GM21528 (cell line): ENCODE results near the gene ATXN7L1.

Experiments used
- ATAC-seq: cut with Tn5 transposase; IDR thresholded peaks from one replicate; pipeline ENCODE4 v1.9.1; 2021; ENCODE audit warnings: mild to moderate bottlenecking, moderate library complexity; ENCODE audit not compliant: unreplicated experiment, low FRiP score

ATXN7L1 gene

DNA sequence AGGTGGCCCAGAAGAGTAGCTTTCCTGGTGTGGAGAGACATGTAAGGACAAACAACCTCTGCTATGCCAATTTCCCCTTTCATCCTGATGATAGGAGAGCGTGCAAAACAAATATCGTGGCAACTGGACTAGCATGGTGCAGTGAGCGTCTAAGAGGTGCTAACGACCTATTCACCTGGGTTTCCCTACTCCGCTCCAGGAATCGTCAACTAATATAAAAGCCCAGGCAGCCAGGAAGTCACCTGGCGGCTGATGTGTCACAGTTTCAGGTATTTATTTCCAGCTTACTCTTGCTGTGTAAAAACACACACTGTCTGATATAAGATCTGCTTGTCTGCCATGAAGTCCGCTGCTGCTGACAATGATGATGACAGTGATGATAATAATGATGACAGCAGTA is 238.6 kb downstream of the ATXN7L1 start:
- ATAC-seq, result no peak

DNA sequence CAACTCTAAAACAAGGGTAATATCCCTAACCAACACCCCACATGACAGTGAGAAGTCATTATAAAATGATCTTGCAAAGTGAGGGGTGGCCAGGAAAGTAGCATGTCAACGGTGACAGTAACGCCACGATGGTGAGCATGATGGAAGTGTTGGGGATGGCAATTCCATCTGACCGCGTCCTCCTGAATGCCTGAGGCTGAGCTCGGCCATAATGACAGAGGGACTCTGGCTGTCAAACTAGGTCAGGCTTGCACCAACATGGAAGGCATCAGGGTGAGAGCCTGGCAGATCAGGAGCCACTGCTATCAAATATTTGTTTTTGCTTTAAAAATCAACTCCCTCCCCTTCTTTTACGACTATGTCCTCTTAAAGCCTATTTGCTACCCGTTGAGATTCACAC is 239.4 kb downstream of the ATXN7L1 start:
- ATAC-seq, result no peak

DNA sequence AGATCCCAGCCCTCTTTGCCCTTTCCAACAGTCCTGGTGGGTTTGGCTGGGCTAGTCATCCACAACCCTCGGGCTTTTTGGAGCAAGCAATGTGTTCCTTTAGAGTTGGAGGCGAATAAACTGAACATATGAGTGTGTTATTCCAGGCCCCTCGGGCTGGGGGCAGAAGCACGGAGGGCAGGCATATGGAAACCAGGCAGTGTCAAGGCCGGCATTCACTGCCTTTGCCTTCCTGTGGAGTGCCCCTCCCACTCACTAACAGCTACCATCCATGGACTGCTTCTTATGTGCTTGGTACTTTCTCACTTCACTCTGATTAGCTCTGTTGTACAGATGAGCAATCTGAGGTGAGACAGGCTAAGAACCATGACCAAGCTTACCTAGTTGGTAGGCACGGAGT is 241.2 kb downstream of the ATXN7L1 start:
- ATAC-seq, result no peak

DNA sequence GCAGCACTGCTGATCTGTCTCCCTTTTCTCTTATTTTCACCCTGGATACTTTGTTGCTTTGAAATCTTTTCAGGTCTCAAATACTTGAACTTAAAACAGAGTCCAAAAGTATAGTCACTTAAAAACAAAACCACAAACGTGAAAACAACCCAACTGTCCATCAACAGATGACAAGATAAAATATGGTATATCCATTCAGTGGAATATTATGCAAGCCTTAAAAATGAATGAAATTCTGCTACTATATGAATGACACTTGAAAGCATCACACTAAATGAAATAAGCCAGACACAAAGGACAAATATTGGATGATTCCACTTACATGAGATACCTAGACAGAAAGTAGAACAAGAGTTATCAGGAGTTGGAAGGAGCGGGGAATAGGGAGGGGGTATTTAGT is 250.4 kb downstream of the ATXN7L1 start:
- no peak for ATAC-seq

DNA sequence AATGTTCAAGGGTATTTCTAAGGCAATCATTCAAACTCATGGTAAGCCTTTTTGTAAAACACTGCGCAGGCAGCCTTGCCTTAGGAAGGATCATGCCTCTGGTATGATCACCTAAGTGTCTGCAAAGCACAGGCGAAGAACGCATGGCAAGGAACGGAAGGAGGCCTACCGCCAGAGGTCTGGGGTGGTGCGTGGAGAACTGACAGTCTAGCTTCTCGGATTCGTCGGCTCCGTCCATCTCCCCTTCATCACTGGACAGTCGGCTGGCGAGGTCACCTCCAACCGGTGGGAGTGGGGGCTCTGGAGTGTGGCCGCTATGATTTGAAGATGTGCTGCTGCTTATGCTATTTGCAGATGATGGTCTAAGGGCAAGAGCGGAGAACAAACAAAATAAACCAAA is 252.5 kb downstream of the ATXN7L1 start:
- no peak for ATAC-seq

DNA sequence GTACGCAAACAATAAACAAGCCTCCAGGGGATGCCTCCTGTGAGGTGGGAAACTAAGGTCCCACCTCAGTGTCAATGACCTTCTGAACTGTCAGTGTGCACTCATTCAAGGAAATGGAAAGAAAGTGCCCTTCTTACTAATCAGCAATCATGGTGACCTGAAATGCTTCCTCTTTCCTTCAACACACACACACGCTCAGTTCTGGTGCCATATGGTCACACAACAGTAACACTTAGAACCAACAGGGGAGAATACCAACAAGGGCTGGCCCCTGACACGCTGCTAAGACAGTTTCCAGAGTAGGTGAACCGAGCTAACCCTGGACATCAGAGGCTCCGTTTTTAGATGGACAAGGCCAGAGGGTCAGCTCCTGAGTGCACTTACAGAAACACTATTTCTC is 253.0 kb downstream of the ATXN7L1 start:
- ATAC-seq, result no peak

DNA sequence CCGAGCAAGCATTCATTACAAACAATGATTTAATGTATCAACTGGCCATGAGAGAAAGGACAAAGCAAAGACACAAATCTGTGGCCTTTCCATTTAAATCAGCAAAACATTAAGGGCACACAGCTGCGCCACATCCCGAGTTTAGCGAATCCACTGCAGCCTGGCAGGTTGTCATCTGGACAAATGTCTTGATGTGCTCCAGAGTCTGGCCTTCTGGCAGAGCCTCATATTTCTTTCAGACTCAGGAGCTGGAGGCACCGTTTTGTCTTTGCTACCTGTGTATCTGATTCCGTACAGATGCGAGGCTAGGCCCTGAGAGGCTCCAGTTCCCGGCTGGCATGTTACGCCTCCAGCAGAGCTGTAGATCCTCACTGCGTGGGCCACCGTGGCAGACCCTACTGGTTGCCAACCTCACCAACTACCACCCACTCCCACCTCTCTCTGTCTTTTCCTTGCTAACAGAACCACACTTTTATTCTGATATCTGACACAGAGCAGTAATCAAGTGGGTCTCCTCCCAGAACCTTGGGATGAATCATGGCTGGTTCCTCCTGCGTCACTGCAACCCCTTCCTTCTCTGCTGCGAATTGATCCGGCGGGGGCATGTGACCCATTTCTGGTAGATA is 254.2 kb downstream of the ATXN7L1 start:
- no peak for ATAC-seq

DNA sequence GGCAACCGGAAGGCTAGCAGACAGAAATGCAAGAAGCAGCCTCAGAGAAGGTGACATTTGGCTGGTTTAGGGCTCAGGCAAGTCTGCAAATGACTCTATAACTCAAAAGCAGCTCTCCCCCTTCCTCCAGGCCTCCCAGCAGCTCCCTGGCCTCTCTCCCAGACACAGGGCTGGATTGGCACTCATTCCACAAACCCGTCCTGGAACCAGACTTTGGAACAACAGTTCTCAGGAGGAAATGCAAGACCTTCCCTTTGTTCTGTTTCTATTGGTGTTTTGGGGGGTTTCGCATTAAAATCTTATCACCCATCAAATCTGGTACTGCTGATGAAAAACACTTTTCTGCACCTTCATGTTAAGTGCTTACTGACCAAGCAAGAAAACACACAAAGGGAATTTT is 254.8 kb downstream of the ATXN7L1 start:
- ATAC-seq, result no peak

DNA sequence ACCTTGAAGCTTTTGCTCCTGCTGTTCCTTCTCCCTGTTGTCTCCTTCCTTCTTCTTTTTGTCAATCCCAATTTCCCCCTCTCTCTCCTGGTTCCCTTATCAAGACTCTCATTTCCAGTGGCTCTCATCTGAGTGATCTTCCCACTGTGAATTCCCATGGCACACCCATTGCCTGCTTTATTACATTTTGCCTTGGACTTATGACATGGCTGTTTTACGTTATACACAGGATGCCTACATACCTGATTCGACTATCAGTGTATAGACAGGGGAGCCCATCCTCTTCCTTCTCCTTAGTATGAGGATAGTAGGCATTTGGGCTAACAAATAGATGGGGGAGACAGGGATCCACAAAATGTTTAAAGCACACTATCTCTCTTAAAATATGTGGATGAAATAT is 255.2 kb downstream of the ATXN7L1 start:
- ATAC-seq, result no peak

DNA sequence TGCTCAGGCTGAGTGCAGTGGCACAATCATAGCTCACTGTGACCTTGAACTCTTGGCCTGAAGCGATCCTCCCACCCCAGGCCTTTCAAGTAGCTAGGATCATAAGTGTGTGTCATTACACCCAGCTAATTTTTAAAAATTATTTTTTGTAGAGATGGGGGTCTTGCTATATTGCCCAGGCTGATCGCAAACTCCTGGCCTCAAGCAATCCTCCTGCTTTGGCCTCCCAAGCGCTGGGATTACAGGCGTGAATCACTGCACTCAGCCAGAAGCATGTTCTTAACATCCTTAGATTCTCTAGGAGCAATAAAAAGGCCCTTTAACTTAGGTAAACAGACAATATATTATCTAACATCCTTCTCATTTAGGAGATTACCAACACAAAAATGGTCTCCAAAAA is 256.8 kb downstream of the ATXN7L1 start:
- no peak for ATAC-seq

DNA sequence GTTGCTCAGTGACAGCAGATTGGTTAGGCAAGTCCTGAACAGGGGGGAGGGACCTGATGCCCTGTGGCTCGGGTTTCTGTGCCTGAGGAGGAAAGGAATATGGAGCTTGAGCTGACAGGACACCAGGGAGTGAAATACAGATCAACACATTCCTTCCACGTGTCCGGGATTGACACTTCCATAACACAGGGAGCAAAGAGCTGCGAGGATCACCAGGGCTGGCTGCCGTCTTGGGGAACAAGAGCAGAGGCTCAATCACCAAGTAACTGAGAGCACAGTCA is 258.4 kb downstream of the ATXN7L1 start:
- ATAC-seq, result no peak

DNA sequence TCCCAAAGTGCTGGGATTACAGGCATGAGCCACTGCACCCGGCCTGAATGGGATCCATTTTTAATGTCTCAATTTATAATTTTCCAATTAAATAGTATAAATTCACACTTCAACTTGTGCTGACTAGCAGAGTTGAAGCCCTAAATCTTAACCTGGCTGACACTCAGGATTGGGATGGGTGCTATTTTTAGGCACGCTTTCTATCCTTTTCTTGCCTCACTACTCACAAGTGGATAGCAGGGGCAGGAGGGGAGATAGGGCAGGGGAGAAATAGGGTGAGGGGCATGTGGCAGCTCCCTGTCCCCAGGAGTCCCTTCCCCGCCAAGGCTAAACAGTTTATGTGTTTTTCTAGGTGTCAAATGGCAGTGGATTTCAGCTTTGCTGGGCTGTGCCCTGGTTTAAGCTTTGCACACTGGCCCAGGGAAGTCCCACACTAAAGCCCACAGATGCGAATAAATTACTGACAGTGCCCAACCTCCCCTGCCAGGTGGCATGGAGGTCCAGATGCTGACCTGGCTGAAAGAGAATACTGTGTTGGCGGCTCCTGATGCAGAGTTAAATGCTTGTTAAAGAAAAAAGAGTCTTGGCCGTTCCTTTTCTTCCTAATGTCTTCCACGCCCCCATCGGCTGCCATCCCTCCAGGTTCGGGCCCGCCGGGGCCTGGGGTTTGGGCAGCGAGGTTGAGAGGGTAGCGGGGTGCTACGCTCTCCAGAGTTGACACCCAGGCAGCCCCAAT is 259.0 kb downstream of the ATXN7L1 start:
- no peak for ATAC-seq

DNA sequence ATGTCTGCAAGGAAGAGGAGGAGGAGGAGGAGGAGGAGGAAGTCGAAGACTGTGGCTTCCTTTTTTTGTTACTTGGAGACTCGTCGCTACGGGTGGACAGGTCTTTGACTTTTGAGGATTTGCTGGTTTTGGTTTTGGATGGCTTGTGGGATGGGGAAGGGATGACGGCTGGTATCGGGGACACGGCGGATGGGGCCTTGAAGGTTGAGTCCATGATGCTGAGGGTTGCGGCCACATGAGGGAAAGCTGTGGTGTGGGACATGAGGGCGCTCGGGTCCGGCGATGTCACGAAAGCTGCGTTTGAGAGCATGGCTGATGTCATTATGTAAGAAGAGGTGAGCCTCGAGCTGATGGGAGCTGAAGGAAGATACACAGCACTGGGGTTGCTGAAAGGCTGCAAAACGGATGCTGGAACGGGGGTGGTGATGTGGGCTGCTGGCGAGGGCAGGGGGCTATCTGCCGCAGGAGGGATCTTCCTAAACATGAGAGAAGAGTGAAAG is 262.0 kb downstream of the ATXN7L1 start:
- ATAC-seq, result no peak

DNA sequence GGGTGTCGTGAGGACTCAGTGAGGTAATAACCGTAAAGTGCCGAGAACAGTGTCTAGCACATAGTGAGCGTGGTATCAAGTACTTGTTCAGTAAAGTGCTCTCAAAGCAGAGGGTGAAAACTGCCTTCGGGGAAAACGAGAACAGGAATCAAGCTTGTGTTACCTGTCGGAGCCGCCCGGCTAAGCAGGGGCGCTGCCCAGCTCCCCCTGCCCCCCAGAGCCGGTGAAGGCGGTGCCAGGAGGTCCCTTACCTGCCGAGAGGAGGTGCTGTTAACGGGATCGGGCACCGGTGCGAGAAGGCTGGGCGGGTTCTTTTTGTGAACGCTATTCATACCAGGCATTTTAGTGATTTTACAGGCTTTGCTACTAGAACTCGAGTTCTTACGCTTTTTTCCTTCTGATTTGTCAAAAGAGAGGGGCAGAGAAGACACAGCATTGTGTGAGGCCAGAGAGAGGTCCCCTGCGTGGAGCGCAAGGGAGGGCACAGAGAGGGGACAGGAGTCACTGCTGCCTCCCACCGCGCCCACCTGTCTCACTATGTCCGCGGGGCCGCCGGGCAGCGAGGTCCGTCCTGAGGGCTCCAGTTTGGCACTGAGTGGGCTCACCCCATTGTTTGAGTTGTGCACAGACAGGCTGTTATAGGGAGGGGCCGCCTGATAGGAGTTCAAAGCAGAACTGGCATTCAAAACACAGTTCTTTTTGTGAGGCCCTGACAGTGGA is 262.6 kb downstream of the ATXN7L1 start:
- ATAC-seq, result no peak

DNA sequence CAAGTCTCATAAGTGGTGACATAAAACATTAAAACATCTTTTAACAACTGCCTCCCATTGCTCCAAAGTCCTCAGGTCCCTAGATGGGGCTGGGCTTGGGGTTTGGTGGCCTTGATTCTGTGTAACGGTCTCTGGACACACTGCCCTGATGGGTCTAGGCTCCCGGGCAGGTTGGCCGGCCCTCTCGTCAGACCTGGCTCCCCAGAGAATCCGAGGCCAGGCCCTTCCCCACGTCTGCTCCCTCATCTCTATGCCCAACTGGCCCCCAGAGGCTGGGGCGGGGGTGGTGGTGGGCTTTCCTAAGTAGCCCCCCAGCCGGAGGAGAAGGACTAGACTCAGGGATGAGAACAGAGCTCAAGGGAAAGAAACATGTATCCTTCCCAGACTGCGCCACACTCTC is 263.6 kb downstream of the ATXN7L1 start:
- ATAC-seq, result no peak

DNA sequence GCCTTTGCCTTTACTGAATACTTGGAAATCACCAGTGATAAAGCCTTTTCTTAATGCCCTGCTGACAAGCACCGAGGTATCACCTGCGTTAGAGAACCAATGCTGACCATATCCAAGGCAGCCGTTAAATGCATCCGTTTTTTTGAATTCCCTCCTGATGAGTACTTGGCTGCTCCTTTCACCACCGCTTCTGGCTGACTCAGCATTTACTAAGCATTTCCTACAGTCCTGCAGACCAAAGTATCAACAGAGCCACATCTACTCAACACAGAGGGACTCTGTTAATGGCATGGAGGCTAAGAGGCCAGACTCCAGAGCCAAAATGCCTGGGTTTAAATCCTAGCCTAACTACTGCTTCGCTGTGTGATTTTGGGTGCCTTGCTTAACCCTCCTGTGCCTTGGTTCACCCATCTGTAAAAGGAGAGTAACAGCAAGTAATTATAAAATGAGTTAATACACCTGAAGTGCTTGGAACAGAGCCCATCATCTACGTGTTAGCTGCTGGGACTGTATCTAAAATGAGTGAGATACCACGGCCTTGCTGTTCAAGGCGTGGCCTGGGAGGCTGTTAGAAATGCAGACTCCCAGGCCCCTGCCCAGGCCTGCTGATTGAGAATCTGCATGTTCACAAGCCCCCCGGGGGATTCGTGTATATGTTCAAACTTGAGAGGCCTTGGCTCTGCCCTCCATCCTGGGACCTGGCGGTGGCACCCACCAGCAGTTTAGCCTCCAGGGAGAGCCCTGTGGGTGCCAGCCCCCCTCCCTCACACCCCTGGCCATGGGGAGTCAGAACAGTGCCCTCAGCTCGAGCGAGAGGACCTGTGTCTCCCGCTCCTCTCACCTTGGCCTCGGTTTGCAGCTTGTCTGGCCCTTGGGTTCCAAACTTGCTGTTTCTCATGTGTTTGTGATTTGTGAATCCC is 264.3 kb downstream of the ATXN7L1 start:
- no peak for ATAC-seq

DNA sequence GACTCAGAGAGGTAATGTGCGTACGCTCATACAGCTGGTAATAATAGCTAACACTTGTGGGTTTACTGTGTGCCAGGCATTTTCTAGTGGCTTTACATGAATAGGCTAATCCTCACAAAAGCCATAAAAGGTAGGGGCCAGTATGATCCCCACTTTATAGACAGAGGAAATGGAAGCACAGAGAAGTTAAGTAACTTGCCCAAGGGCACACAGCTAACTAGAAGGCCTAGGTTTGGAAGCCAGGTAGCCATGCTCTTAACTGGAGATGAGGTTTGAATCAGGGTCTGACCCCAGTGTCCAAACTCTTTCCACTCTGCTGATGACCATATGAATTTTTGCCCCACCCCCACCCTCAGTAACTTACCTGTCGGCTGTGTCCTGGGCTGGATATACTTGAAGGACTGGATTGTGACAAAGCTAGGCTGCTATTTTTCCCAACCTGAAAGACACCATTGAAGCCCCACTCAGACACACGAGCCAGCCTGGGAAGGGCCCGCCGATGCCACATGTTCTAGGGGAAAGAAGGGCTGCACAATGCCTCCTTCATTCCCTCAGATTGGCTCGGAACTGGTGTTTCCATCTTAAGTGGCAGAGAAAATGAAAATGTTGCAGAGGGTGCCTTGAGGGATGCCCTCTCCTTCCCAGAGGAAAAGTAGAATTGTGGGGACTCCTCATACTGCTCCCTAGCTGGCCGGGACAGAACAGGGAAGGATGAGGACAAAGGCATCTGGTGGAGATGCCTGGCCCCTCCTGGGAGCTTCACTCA is 266.1 kb downstream of the ATXN7L1 start:
- no peak for ATAC-seq

DNA sequence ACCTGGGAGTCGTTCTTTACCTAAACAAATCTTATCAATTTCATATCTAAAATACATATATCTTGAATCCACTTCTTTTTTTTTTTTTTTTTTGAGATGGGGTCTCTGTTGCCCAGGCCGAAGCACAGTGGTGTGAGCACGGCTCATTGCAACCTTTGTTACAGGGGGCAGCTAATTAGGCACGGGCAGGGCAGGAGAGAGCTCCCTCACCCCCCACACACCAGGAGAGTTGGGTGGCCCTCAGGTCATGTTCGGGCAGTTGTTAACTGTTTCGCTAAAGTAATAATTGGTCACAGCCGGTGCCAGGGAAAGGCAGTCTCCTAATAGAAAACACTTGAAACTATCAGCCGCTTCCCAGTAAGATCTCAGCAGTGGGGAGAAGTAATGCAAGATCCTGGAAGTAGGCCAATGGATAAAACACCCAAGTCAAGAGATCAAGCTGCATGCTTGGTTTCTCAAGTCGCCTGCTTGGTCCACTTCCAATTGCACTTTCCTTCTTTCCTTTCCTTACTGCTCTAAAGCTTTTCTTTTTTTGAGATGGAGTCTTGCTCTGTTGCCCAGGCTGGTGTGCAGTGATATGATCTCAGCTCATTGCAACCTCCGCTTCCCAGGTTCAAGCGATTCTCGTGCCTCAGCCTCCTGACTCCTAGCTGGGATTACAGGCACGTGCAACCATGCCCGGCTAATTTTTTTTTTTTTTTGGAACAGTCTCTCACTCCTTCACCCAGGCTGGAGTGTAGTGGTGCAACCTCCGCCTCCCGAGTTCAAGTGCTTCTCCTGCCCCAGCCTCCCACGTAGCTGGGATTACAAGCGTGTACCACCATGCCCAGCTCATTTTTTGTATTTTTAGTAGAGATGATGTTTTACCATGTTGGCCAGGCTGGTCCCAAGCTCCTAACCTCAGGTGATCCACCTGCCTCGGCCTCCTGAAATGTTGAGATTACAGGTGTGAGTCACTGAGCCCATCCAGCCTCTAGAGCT is 273.8 kb downstream of the ATXN7L1 start:
- ATAC-seq, result no peak
